A549 (cell line): ENCODE results near the gene FTH1. TPM values are rescaled to one million over a fixed set of nuclear protein-coding genes. Genes with fewer than 3 reads are reported as not detected.

Source experiments
- ATAC-seq, 2 experiments: fragments of 200-7000 bp in 1 of 2; fragments of >200 bp in 1 of 2; cut with Nextera tagmentation in 1 of 2; cut with Tn5 transposase in 1 of 2; 3 replicates each; pipeline versions ENCODE4 v1.8.0 to v1.9.1; 2018 to 2020; ENCODE audit warnings: mild to moderate bottlenecking in 1 of 2, moderate library complexity in 1 of 2
- CTCF ChIA-PET: fragments of 300-600 bp; sonication (Branson Sonifier 250); formaldehyde crosslinking; extraction: SDS; loops from one replicate; lab custom pipeline; 2021; ENCODE audit warnings: antibody characterized with exemption, inconsistent platforms; lab: Yijun Ruan, JAX
- POLR2A ChIA-PET: fragments of 350-600 bp; formaldehyde crosslinking; extraction: SDS; loops from one replicate; lab custom pipeline; 2021; ENCODE audit warnings: antibody characterized with exemption, inconsistent platforms; lab: Yijun Ruan, JAX
- DNase-seq, 2 experiments: peaks; one replicate each; pipeline versions ENCODE4 v3.0.0 to v3.0.0-alpha.2; 2011 to 2016; ENCODE audit warnings: low read depth in 1 of 2, low spot score in 1 of 2
- FAIRE-seq: peaks from 2 replicates; lab custom pipeline; 2011; peaks lifted over from hg19 to GRCh38; lab: Jason Lieb, UNC
- H3K27ac ChIP-seq, 2 experiments: fragments of >200 bp; sonication (Bioruptor Twin); formaldehyde crosslinking; 3 replicates each; pipeline ENCODE4 v1.5.1; 2016 to 2017
- H3K4me1 ChIP-seq: fragments of >200 bp; sonication (Bioruptor Twin); formaldehyde crosslinking; 3 replicates; pipeline ENCODE4 v1.6.1; 2016
- H3K4me2 ChIP-seq: fragments of >200 bp; sonication (Bioruptor Twin); formaldehyde crosslinking; 3 replicates; pipeline ENCODE4 v1.6.1; 2016
- H3K4me3 ChIP-seq: fragments of >200 bp; sonication (Bioruptor Twin); formaldehyde crosslinking; 3 replicates; pipeline ENCODE4 v1.5.1; 2016
- H3K9me3 ChIP-seq: fragments of >200 bp; sonication (Bioruptor Twin); formaldehyde crosslinking; 3 replicates; pipeline ENCODE4 v1.6.1; 2016
- ATOH8 ChIP-seq: fragments of 250-450 bp; sonication (Bioruptor Pico); IDR thresholded peaks from 2 replicates; pipeline ENCODE4 v1.5.0; 2020; ENCODE audit warnings: low read depth, mild to moderate bottlenecking, moderate library complexity
- BCL3 ChIP-seq: fragments of >200 bp; sonication (Bioruptor Twin); formaldehyde crosslinking; IDR thresholded peaks from 3 replicates; pipeline ENCODE4 v1.6.1; 2016
- BHLHE40 ChIP-seq: IDR thresholded peaks from 2 replicates; pipeline ENCODE4 v1.6.1; 2012; ENCODE audit warnings: low read depth, low read length, inconsistent platforms
- CBX8 ChIP-seq: fragments of 200-600 bp; sonication (generic); IDR thresholded peaks from 2 replicates; pipeline ENCODE4 v1.6.1; 2016
- CEBPB ChIP-seq, 2 experiments: fragments of >200 bp in 1 of 2; sonication (Bioruptor Twin) in 1 of 2; formaldehyde crosslinking in 1 of 2; IDR thresholded peaks; 2 replicates each; pipeline ENCODE4 v1.6.1; 2012 to 2016
- CTCF ChIP-seq: fragments of >200 bp; sonication (Bioruptor Twin); formaldehyde crosslinking; IDR thresholded peaks from 3 replicates; pipeline ENCODE4 v1.5.1; 2016
- EHMT2 ChIP-seq: fragments of 200-600 bp; sonication (generic); IDR thresholded peaks from 2 replicates; pipeline ENCODE4 v1.6.1; 2016; ENCODE audit warnings: antibody characterized with exemption, low read depth, mild to moderate bottlenecking, moderate library complexity
- GATA3 ChIP-seq: IDR thresholded peaks from 2 replicates; pipeline ENCODE4 v1.6.1; 2012; ENCODE audit warnings: borderline replicate concordance
- HOXB5 ChIP-seq: fragments of 250-450 bp; sonication (Bioruptor Pico); IDR thresholded peaks from 2 replicates; pipeline ENCODE4 v1.5.0; 2020; ENCODE audit warnings: mild to moderate bottlenecking, moderate library complexity
- JUN ChIP-seq, 2 experiments: fragments of >200 bp; sonication (Bioruptor Twin); formaldehyde crosslinking; IDR thresholded peaks; 2 replicates in 1 of 2; 3 replicates in 1 of 2; pipeline ENCODE4 v1.6.1; 2016 to 2017
- JUNB ChIP-seq: fragments of >200 bp; sonication (Bioruptor Twin); formaldehyde crosslinking; IDR thresholded peaks from 2 replicates; pipeline ENCODE4 v1.6.1; 2016
- MAFK ChIP-seq: fragments of 450-650 bp; IDR thresholded peaks from 2 replicates; pipeline ENCODE4 v1.6.1; 2014; ENCODE audit not compliant: partially characterized antibody
- MYC ChIP-seq: IDR thresholded peaks from 2 replicates; pipeline ENCODE4 v1.6.1; 2012; ENCODE audit warnings: mild to moderate bottlenecking, inconsistent platforms, low read length, improper control_type of control experiment, borderline replicate concordance
- NR3C1 ChIP-seq: fragments of >200 bp; sonication (Bioruptor Twin); formaldehyde crosslinking; IDR thresholded peaks from 3 replicates; pipeline ENCODE4 v1.6.1; 2017
- PBX3 ChIP-seq: IDR thresholded peaks from 2 replicates; pipeline ENCODE4 v1.6.1; 2012
- POLR2A ChIP-seq: IDR thresholded peaks from 2 replicates; pipeline ENCODE4 v1.6.1; 2012; ENCODE audit warnings: mild to moderate bottlenecking, low read length
- RAD21 ChIP-seq, 2 experiments: fragments of >200 bp in 1 of 2; sonication (Bioruptor Twin) in 1 of 2; formaldehyde crosslinking in 1 of 2; IDR thresholded peaks in 1 of 2; conservative IDR thresholded peaks in 1 of 2; 2 replicates in 1 of 2; 3 replicates in 1 of 2; pipeline ENCODE4 v1.6.1; 2012 to 2018; ENCODE audit warnings: inconsistent platforms in 1 of 2
- REST ChIP-seq: fragments of 200-600 bp; sonication (generic); IDR thresholded peaks from 2 replicates; pipeline ENCODE4 v1.6.1; 2016; ENCODE audit warnings: antibody characterized with exemption, mild to moderate bottlenecking, moderate library complexity
- ZC3H11A ChIP-seq: fragments of 450-650 bp; IDR thresholded peaks from 2 replicates; pipeline ENCODE4 v1.6.1; 2014; ENCODE audit warnings: antibody characterized with exemption, mild to moderate bottlenecking
- ZNF302 ChIP-seq: fragments of 250-450 bp; sonication (Bioruptor Pico); IDR thresholded peaks from 2 replicates; pipeline ENCODE4 v1.9.0; 2021; ENCODE audit warnings: inconsistent platforms, mild to moderate bottlenecking, moderate library complexity
- WGBS: methylation state at CpG from one replicate; pipeline ENCODE4 v1.1.6; 2017; ENCODE audit errors: missing lambda C conversion rate; 5-methylcytosine and 5-hydroxymethylcytosine counted together
- polyA plus RNA-seq, 4 experiments: library from polyadenylated mRNA; depleted of rRNA in 3 of 4; stranded (reverse); fragments of >200 nt; fragmentation: RNase III in 1 of 4; extraction: RNeasy Plus Mini Kit Qiagen cat#74134 plus additional on column Dnase treatment in 1 of 4; gene quantifications; 2 replicates in 3 of 4; 3 replicates in 1 of 4; pipeline ENCODE4 v1.2.3, GENCODE V29; 2011 to 2017

The FTH1 gene
- polyA plus RNA-seq, 2 of the 4 experiments (the other 2 are of a cell fraction) = 2,791 to 13,747 TPM

- CTCF ChIA-PET = interaction anchor here (1.3 to 6.1 kb wide), 5 partner anchors 11 to 146 kb away, joined by 3 to 54 read pairs (median 9); no protein-coding TSS in a partner anchor
- H3K4me3 ChIP-seq = no peak overlapping the region
- no peak overlapping the region for H3K4me2 ChIP-seq
- H3K4me1 ChIP-seq = no peaks in the 10 kb centered on the region
- H3K9me3 ChIP-seq = peaks cover 45% of the 10 kb centered on the region
- 7% methylated on average over 2 of the region's 2 CpGs for WGBS
- ATAC-seq = no peak
- DNase-seq = no peak
- no peak overlapping the region for H3K27ac ChIP-seq
- no peak for TF ChIP-seq REST
- TF ChIP-seq MYC = no peak
- TF ChIP-seq MAFK = no peak
- no peak for TF ChIP-seq ATOH8 (CRISPR knock-in tag)
- TF ChIP-seq JUN (IDR thresholded peaks at IDR 0.05) = no peak
- TF ChIP-seq GATA3 = no peak
- no peak for TF ChIP-seq HOXB5
- TF ChIP-seq EHMT2 = no peak
- no peak for TF ChIP-seq BCL3
- no peak for TF ChIP-seq CBX8
- no peak for TF ChIP-seq ZNF302 (CRISPR knock-in tag)
- TF ChIP-seq RAD21 (conservative IDR thresholded peaks at IDR 0.05 in 1 of 2, IDR thresholded peaks at IDR 0.05 in 1 of 2) = no peak
- no peak for TF ChIP-seq CEBPB (IDR thresholded peaks at IDR 0.05)
- no peak for TF ChIP-seq POLR2A
- no peak for TF ChIP-seq ZC3H11A
- TF ChIP-seq CTCF = no peak
- TF ChIP-seq NR3C1 = no peak
- TF ChIP-seq JUNB = no peak
- POLR2A ChIA-PET = interaction anchor here (0.7 kb wide), 1 partner anchor 20 kb away, joined by 3 read pairs; no protein-coding TSS in a partner anchor
- FAIRE-seq = no peak
Observed at GRCh38 chr11:61935861-61936260, 31.6 kb downstream of the FTH1 start.

- H3K4me2 ChIP-seq = no peak overlapping the region
- 90% methylated on average over 3 of the region's 3 CpGs for WGBS
- no peak for TF ChIP-seq EHMT2
- no peak for TF ChIP-seq BHLHE40
- TF ChIP-seq REST = no peak
- no peak for TF ChIP-seq PBX3
- no peak for TF ChIP-seq BCL3
- TF ChIP-seq, all 56 proteins: peak for 0
- FAIRE-seq (no peak), DNase-seq (no peak), ATAC-seq (no peak)
- Histone ChIP-seq H3K27ac (no peak overlapping the region), H3K9me3 (peaks cover 14% of the 10 kb centered on the region; the same call in 2 of the 3 replicates), H3K4me3 (no peak overlapping the region), H3K4me1 (no peaks in the 10 kb centered on the region)
- POLR2A ChIA-PET = no interaction called here
- CTCF ChIA-PET = interaction anchor here (0.6 to 5.4 kb wide), 8 partner anchors 16 to 179 kb away, joined by 3 to 50 read pairs (median 4); no protein-coding TSS in a partner anchor
Observed at GRCh38 chr11:61930933-61931332, 36.5 kb downstream of the FTH1 start.
